ENCODE measurements around the gene CRYL1.

GRCh38 chr13:20401531-20401930 lies 124.1 kb downstream of the CRYL1 start:
- TF ChIP-seq EZH2 (IDR thresholded peaks at IDR 0.05; ENCODE audit: insufficient read depth, poor library complexity, severe bottlenecking) (no peak), EZH2phosphoT487 (IDR thresholded peaks at IDR 0.05; ENCODE audit: insufficient read depth, low read depth) (no peak)

Data from GM23248 (cell line).